HG02970 (cell line): ENCODE data around the gene ACCSL.

Source experiments
- ATAC-seq: cut with Tn5 transposase; IDR thresholded peaks from one replicate; pipeline ENCODE4 v1.9.1; 2021; ENCODE audit warnings: mild to moderate bottlenecking, moderate library complexity, moderate number of reproducible peaks; ENCODE audit not compliant: unreplicated experiment, low FRiP score

Gene ACCSL

GRCh38 chr11:44094260-44094868, 46.6 kb downstream of the ACCSL start:
- no peak for ATAC-seq

DNA sequence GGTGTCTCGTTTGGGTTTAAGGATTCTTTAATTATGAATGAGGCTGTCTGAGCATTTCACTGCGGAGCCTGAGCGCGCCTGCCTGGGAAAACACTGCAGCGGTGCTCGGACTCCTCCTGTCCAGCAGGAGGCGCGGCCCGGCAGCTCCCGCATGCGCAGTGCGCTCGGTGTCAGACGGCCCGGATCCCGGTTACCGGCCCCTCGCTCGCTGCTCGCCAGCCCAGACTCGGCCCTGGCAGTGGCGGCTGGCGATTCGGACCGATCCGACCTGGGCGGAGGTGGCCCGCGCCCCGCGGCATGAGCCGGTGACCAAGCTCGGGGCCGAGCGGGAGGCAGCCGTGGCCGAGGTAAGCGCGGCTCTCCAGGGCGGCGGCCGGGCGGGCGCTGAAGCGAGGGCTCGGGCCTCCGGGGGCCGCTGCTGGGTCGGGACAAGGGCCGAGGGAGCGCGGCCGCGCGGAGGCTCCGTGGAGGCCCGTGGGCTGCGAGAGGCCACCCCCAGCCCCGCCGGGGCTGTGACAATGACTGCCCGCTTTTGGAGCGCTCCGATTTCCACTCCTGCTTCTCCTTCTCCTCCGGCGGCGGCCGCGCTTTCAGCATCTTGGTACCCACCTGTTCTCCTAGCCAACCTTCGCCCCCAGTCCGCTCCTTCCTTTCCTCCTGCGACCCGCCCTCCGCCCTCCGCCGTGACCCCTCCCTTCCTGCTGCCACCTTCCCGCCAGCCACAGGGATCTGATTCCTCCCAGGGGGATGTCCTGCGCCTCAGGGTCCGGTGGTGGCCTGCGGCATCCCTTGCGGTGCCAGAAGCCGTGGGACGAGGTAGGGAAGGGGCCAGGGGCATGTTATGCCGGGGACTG, 48.0 kb downstream of the ACCSL start, which contains the start of gene EXT2:
EXT2 (plus strand) TSS at position 173 of the 854 bp plus-strand sequence. CDS start 12,035 bp downstream, outside the sequence.
- peak; percentile 93 for ATAC-seq

GRCh38 chr11:44096360-44097185, 48.8 kb downstream of the ACCSL start:
- ATAC-seq: no peak

GRCh38 chr11:44097821-44098220, 50.0 kb downstream of the ACCSL start:
- no peak for ATAC-seq

DNA sequence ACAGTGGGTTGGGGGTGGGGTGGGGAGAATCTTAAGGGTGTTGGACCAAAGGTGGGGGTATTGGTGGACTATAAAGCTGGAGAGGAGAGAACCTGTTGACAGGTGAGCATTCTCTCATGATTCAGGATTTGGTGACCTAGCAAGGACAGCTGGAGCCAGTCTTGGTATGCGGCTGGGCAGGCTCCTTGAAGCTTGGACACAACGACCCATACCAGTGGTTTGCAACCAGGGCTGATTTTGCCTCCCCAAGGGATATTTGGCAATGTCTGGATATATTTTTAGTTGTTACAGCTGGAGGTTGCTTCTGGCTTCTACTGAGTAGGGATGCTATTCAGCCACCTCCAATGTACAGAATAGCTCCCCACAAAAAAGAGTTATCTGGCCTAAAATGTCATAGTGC, 53.3 kb downstream of the ACCSL start:
- no peak for ATAC-seq

DNA sequence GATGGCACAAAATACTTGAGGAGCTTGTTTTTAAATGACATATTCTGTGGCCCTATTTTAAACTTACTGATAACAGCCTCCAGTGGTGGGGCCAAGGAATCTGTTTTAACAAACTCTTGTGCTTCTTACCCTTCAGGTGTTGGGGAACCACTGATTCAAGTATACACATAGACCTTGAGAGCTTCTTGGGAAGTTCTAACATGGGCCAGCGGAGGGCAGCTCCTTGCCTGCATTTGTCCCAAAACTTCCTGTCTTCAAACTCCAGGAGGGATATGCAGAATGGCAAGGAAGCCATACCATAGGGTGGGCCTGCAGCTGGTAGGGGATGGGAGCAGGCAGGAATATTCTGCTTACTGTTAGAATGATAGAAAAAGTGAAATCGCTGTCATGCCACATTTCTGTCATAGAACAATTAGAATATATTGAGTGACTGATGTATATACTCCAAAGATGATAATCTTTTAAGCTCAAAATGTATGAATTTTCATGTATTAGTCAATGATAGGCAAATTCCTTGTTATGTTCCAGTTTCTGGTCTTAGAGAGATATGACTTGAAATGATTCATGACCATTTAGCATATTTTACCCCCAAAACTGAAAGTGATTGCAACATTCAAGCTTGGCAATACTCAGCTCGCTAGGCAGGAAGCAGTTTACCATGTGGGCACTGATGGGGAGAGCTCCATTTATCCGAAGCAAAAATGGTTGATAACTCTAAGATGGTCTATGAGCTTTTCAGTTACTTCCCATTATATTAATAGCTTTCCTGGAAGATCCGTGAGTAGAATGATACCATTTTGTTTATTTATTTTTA, 56.9 kb downstream of the ACCSL start:
- no peak for ATAC-seq

GRCh38 chr11:44108260-44108659, 60.5 kb downstream of the ACCSL start:
- ATAC-seq: no peak
